Activated CD4-positive, alpha-beta T cell treated with anti-CD3 and anti-CD28 coated beads for 24 hours (primary cell): ENCODE data around the gene THEM5.
"Not testable (repeated sequence)": the region's sequence is repeated elsewhere in the genome, so short reads cannot be mapped to it uniquely, and the experiment has no call there.

Source experiments
- DNase-seq, 2 donors: peaks; one replicate each; pipeline ENCODE4 v3.0.0-alpha.2; 2020; ENCODE audit warnings: low read depth in 2 of 2

Gene THEM5

DNA sequence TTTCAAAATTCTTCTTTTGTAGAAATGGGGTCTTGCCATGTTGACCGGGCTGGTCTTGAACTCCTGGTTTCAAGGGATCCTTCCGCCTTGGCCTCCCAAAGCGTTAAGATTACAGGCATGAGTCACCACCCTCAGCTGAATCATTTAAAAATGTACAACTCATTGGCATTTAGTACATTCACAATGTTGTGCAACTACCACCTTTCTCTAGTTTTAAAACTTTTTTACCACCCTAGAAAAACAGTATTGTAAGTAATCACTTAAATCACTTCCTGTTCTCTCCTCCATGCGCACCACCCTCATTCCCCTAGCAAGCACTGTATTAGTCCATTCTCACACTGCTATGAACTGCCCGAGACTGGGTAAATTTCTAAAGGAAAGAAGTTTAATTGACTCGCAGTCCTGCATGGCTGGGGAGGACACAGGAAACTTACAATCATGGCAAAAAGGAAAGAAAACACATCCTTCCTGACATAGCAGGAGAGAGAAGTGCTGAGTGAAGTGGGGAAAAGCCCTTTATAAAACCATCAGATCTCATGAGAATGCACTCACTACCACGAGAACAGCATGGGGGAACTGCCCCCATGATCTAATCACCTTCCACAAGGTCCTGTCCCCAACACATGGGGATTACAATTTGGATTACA is 14.4 kb upstream of the THEM5 start:
- DNase-seq = no peak

DNA sequence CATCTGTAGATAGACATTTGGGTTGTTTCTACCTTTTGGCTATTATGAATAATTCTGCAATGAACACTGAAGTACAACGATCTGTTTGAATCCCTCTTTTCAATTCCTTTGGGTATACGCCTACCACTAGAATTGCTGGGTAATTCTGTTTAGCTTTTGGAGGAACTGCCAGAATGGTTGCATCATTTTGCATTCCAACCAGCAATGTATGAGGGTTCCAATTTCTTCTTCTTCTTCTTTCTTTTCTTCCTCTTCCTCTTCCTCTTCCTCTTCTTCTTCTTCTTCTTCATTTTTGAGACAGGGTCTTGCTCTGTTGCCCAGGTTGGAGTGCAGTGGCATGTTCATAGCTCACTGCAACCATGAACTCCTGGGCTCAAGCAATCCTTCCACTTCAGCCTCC is 13.8 kb upstream of the THEM5 start:
- DNase-seq = no peak

DNA sequence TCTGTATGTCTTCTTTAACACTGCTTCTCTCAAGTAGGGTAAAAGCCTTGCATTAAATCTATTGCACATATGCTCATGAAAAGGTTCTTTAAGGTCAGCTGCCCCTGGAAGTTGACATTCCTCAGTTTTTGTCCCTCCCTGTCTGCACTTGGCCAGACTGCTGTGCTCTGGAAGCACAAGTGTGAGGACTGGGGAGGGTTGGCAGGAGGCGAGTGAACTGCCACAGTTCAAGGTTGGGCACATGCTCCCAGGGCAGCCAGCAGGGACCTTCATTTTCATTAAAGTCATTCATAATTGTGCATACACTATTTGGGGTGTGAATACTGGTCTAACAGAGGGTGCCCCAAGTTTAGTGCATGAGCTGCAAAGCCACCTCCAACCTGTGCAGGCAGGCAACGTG is 10.9 kb upstream of the THEM5 start:
- no peak for DNase-seq

DNA sequence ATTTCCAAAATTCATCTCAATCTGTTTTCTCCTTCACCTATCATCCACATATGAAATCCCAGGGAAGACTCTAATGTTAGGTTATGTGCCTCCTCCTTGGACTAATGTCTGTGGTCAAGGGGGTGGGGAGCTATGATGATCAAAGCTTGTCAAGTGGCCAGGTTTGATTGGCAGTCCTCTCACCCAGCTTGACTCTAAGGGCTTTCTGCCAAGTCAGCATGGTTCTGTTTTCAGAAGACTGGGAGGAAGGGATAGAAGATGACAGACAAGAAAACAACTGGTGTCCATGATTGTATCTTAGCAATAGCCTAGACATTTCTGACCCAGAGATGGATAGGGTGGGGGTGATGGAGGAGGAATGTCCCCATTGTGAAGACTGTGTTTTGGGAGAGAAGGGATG is 9.1 kb upstream of the THEM5 start:
- no peak for DNase-seq

DNA sequence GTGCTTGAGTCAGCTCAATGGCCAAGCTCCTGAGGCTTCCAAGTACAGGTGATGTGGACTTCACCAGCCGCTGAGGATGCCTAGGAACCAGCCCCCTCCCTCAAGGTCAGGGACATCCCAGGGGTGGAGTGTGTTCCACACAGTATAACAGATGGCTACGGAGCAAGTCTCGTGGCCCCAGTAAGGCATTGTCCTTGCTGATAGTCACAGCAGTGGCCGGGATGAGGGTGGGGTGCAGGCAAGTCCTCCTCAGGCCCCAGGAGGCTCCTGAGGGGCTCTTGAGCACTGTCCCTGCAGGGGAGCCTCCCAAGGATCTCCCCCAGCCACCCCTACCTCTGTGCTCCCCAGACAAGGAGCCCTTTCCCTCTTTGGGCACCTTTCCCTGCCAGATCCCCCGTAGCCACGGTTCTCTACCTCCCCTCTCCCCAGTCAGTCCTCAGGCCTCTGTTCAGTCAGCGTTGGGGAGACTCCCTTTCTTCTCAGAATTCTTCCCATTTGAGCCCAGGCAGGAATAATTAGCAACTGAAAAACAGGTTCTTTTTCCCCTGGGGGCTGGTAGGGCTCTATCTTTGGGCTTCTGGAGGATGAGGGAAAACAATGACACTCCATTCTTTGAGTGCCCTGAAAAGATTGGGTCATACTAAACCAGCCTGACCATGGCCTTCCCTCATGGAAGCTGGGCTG is 7.1 kb upstream of the THEM5 start:
- DNase-seq = no peak

- DNase-seq = no peak
Observed at GRCh38 chr1:151859891-151860293, 6.4 kb upstream of the THEM5 start.

DNA sequence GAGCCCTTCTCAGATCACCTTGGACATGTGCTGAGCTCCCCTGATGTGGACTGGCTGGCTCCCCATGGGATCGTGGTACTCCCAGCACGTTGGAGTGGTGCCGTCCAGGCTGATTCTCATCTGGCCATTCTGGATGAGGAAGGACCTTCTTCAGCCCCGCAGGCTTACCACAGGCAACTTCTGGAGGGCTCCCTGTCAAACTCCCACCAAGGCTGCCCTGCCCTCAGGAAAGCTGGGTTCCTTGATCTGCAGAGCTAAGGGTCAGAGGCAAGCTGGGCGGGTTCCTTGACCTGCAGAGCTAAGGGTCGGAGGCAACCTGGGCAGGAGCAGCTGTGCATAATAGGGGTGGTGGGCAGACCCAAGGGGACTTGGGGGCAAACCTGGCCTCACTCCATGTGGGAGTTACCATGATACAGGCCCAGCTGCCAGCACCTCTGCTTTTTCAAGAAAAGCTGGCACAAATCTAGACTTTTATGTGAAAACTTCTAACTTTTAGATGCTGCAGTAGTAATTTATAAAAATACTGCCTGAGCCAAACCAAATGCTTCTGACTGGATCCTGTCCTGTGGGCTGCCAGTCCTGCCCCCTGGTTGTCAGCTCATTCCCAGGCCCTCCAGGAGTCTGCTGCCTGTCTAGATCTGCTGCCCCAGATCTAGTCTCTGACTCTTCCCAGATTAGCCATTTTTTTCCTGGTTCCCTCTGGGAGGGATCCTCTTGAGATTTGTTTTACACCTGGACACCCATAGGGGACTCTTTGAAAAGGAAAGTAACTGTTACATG is 5.6 kb upstream of the THEM5 start:
- DNase-seq = no peak

- no peak for DNase-seq
Observed at GRCh38 chr1:151858030-151858746, 4.7 kb upstream of the THEM5 start.

- no peak for DNase-seq
Observed at GRCh38 chr1:151855933-151856332, 2.4 kb upstream of the THEM5 start.

- not testable (repeated sequence) for DNase-seq
Observed at GRCh38 chr1:151855516-151855915, 2.0 kb upstream of the THEM5 start.

DNA sequence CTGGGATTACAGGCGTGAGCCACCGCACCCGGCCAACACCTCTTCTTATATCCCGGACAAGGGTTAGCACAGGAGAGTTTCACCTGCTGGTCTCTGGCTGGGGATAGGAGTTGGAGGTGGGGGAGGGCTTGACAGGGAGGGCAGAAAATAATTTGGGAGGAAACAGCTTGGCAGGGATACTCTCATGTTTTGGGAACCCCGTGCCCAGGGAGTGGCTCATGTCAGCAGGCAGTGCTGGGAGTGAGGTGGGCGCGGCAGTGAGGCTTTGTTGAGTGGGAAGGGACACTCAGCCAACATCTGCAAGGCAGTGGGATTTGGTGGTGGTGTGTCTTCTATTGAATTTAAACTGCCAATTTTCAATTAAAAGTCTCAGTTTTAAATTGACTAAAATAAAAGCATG is 1.1 kb upstream of the THEM5 start:
- DNase-seq = no peak

DNA sequence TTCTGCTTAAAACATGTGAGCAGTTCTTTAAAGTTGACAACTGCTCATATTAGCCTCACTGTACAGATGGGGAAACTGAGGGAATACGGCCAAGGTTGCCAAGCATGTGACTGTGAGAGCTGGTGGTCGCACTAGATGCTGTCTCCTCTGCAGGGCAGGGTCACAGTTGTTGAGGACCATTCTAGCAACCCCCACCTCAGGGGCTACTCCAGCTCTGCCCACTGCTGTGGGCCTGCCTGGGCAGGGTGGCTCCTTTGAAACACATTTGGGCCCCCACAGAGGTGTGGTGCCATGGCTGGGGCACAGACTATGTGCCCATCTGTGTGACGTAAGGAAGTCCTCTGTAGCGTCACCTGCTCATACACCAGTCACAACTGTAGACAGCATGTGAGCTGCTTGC is 779 bp downstream of the THEM5 start:
- no peak for DNase-seq

DNA sequence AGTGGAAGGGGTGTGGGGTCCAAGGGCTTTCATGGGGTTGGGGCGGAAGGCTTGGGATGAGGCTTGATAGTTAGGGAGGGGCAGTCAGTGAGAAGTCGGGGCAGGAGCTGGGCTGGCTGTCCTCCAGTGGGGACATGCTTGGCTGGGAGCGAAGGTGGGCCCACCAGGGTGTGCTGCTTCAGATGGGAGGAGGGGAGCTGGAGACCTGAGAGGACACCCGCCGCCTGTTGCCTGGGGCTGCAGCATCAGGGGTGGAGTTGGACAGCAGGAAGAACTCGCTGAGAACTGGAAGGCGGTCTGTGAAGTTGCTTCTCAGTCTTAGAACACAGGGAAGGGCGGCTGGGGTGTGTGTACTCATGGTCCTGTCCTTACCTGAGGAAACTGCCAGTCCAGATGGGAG is 1.6 kb downstream of the THEM5 start:
- no peak for DNase-seq

GRCh38 chr1:151849871-151850270 is 3.6 kb downstream of the THEM5 start:
- DNase-seq = no peak

DNA sequence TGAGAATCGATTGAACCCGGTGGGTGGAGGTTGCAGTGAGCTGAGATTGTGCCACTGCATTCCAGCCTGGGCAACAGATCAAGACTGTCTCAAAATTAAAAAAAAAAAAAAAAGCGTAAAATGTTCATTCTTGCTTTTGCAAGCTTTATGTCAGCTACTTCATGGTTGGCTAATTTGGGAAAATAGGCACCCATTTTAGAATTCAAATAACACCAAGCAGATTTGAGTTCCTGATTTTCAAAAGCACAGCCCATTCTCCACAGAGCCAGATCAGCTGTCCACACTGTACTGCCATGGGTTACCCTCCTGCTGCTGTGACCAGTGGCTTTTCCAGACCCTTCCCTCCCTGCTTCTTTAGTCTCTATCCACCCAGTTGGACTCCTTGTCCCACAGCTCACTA is 4.4 kb downstream of the THEM5 start:
- DNase-seq = no peak

- DNase-seq = no peak
Observed at GRCh38 chr1:151847867-151848596, 5.5 kb downstream of the THEM5 start.

DNA sequence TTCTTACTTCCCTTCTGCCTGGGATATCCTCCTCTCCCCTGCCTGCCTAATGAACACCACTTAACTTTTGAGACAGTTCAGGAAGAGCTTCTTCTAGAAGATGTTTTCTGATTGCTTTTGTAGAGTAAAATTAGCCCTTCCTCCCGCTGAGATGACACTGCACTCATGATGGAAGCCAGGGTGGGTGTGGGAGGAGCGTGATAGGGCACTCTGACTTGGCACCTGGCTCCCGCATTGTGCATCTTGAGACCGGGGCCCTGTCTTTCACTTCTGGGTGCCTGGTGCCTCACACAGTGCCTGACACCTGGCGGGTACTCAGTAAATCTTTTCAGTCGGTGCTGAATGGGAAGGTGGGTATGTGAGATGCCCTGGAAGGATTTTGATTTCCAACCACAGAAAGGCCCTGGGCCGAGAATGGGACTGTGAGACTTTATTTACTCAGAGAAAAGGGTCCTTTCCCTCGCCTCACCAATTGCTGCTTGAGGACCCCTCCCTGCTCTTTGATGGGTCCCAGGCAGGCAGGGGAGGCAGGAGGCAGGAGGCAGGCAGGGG is 6.8 kb downstream of the THEM5 start:
- no peak for DNase-seq

GRCh38 chr1:151846062-151846568 is 7.4 kb downstream of the THEM5 start:
- DNase-seq = no peak

DNA sequence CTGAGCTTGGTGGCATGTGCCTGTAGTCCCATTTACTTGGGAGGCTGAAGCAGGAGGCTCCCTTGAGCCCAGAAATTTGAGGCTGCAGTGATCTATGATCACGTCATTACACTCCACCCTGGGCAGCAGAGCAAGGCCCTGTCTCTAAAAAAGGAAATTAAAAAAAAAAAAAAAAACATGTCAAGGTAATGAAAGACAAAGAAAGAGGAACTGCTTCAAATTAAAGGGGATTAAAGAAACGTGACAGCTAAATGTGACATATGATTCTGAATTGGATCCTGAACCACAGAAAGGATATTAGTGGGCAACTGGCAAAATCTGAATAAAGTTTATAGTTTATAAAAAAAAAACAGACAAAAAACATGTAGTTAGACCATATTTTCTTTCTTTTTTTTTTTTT is 10.1 kb downstream of the THEM5 start:
- DNase-seq = no peak

- DNase-seq = no peak
Observed at GRCh38 chr1:151841141-151841540, 12.4 kb downstream of the THEM5 start.

DNA sequence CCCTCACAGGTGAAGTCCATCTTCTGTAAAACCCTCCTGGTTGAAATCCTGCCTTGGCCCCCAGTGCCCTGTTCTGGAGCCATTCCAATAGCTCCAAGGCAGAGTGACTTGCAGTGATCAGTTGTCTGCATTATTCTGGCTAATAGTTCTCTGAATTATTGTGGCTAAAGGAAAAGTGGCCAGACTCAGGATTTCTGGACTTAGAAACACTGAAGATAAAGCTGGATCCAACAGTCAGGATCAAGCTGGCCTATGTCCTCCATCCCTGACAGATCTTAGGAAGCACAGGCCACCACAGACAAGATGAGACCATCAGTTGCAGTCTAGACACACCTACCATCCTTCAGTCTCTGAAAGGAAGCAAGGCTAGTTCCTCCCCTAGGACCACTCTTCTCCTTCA is 13.1 kb downstream of the THEM5 start:
- DNase-seq = no peak
